ENCODE measurements around the gene TMPRSS2.

TMPRSS2 gene

DNA sequence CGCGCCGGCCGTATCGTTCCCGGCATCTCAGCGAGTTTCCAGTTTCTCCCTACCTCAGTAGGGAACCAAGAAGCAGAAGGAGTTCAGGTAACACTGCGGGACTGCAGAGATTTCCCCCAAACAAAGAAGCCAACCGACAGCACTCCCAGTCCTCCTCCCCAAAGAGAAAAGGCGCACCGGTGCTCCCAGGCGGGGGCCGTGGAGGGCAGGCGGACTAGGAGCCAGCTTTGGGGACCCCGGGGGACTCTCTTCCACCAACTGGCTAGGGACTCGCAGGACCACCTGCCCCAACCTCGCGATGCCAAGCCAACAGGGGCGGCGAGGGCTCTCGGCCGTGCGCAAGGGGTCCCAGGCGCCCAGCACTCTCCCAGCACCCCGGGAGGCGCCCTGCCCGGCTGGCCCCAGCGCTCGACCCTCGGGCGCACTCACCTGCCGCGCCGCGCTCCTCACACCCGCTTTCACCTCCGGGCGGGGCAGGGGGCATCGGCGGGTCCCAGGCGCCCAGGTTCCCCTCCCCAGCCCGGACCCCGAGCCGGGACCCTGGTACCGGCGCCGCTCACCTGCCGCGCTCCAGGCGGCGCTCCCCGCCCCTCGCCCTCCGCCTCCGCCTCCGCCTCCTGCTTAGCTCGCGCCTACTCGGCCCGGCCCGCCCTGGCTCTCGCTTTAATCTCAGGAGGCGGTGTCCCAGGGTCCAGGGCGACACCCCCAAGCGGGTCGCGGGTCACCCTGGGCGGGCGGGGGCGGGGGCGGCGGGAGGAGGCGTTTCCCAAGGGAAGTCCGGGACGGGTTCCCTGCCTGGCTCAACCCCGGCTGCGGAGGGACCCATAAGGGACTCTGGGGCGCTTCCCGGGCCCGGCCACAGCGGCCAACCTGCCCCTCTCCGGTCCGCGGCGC, at the start of gene TMPRSS2:
TSS of gene TMPRSS2 (minus strand) at position 638 of the 894 bp plus-strand sequence. CDS start 10,025 bp downstream, outside the sequence.
- Histone ChIP-seq H3K36me3 (replicated peaks) (no peaks in the 10 kb centered on the region), H3K4me1 (no peaks in the 10 kb centered on the region), H3K27me3 (ENCODE audit: low read depth) (no peaks in the 10 kb centered on the region), H3K9me3 (no peaks in the 10 kb centered on the region), H3K4me3 (no peak within 1 kb of the TSS)
- in situ Hi-C loops (cut with MboI; ENCODE audit: low sequenced_read_pairs): no loop called here
- no peak for DNase-seq (ENCODE audit: low spot score in 2 of 2)

DNA sequence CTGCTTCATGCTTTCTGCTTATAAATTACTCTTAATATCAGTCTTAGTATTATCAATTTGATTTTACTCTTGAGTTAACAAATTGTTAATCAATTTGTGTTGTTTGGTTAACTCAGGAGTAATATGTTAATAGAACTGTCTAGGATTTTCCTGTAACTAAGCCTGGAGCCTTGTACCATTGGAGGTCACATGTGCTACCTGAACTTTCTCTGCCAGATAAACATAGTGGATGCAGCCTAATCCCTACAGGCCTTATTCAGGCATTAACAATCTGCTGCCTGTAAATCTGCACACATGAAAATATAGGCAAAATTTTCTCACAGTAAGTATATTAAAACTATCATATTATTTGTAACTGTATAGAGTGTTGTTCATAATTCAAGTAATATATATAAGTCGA, 47.1 kb upstream of the TMPRSS2 start:
- no peaks in the 10 kb centered on the region for H3K27me3 ChIP-seq (ENCODE audit: low read depth)
- 0 out of 2 replicates have a peak, but pooled peaks cover 2% of the 10 kb centered on the region for H3K9me3 ChIP-seq
- in situ Hi-C loops (cut with MboI; ENCODE audit: low sequenced_read_pairs): no loop called here

DNA sequence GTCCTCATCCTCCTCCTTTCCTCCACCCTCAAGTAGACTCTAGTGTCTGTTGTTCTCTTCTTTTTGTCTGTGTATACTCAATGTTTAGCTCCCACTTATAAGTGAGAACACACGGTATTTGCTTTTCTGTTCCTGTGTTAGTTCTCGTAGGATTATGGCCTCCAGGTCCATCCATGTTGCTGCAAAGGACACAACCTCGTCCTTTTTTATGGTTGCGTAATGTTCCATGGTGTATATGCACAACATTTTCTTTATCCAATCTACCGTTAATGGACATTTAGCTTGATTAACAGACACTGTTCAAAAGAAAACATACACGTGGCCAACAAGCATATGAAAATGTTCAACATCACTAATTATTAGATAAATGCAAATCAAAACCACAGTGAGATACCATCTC, 44.3 kb upstream of the TMPRSS2 start:
- H3K4me3 ChIP-seq: no peak overlapping the region
- no peak for DNase-seq (ENCODE audit: low spot score in 2 of 2)
- H3K9me3 ChIP-seq: 0 out of 2 replicates have a peak, but pooled peaks cover 2% of the 10 kb centered on the region
- no peaks in the 10 kb centered on the region for H3K36me3 ChIP-seq (replicated peaks)
- H3K4me1 ChIP-seq: no peaks in the 10 kb centered on the region
- in situ Hi-C loops (cut with MboI; ENCODE audit: low sequenced_read_pairs): no loop called here
- no peaks in the 10 kb centered on the region for H3K27me3 ChIP-seq (ENCODE audit: low read depth)

More for the DNA sequence above, 47.1 kb upstream of the TMPRSS2 start:
- DNase-seq (ENCODE audit: low spot score in 2 of 2): no peak
- no peaks in the 10 kb centered on the region for H3K36me3 ChIP-seq (replicated peaks)
- H3K4me1 ChIP-seq: no peaks in the 10 kb centered on the region
- no peak overlapping the region for H3K4me3 ChIP-seq

DNA sequence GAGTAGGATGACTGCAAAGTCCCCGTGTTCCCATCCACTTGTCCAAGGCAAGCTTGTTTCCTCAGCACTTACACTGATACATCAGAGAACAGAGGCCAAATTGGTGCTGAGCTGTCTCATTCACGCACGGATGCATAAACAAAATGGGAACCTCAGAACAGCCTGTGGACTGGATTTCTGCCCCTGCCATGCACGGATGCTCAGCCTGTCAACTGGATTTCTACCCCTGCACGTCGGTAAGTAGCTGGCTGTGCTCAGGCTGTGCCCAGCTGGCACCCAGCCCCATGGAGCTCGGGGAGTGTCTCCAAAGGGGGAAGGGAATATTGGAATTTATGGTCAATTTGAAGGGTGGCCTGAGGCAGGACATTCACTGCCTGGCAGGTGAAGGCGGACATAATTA, 40.8 kb upstream of the TMPRSS2 start:
- no peaks in the 10 kb centered on the region for H3K36me3 ChIP-seq (replicated peaks)
- H3K4me3 ChIP-seq: no peak overlapping the region
- no peaks in the 10 kb centered on the region for H3K27me3 ChIP-seq (ENCODE audit: low read depth)
- DNase-seq (ENCODE audit: low spot score in 2 of 2): no peak
- 0 out of 2 replicates have a peak, but pooled peaks cover 2% of the 10 kb centered on the region for H3K9me3 ChIP-seq
- in situ Hi-C loops (cut with MboI; ENCODE audit: low sequenced_read_pairs): no loop called here
- no peaks in the 10 kb centered on the region for H3K4me1 ChIP-seq

DNA sequence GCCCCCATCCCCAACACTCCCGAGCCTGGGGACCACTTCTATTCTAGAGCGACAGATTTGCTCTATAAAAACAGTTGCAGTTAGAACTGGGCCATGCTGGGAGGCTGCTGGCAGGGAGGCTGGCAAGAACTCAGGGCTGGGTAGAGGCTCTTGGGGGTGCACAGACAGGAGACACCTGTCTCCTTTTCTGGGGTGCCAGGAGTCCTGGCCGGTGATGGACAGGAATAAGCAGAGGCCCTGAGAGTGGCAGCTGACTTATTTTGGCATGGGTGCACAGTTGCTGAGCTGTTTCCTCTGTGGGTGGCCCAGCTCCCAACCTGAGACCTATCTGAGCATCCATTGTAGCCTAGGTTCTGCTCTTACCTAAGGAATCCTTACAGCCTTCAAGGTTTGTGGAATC, 39.2 kb upstream of the TMPRSS2 start:
- Histone ChIP-seq H3K4me3 (no peak overlapping the region), H3K36me3 (replicated peaks) (no peaks in the 10 kb centered on the region), H3K27me3 (ENCODE audit: low read depth) (no peaks in the 10 kb centered on the region), H3K4me1 (no peaks in the 10 kb centered on the region), H3K9me3 (no peaks in the 10 kb centered on the region)
- in situ Hi-C loops (cut with MboI; ENCODE audit: low sequenced_read_pairs): no loop called here
- DNase-seq (ENCODE audit: low spot score in 2 of 2): no peak

DNA sequence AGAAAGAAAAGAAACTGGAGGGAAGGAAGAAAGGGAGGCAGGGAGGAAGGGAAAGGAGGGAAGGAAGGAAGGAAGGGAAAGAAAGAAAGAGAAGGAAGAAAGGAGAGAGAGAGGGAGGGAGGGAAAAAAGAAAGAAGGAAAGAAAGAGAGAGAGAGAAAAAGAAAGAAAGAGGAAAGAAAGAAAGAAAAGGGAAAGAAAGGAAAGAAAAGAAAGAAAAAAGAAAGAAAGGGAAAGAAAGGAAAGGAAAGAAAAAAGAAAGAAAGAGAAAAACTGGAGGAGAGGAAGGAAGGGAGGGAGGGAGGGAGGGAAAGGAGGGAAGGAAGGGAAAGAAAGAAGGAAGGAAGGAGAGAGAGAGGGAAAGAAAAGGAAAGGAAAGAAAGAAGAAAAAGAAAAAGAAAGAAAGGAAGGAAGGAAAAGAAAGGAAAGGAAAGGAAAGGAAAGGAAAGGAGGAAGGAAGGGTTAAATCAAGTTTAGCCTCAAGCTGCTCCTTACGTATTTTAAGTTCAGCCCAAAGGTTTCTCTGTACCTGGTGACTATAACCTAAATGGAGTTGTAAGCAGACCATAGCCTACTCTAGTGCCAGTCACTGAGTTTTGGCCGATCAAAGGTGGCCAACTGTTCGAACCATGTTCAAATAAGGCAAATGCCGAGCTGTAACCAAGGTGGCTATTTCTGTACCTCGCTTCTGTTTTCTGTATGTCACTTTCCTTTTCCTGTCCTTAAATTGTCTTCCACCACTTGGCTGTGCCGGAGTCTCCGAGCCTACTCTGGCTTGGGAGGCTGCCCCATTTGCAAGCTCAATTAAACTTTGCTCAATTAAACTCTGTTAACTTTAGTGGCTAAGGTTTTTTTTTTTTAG, 37.8 kb upstream of the TMPRSS2 start:
- no peaks in the 10 kb centered on the region for H3K9me3 ChIP-seq
- in situ Hi-C loops (cut with MboI; ENCODE audit: low sequenced_read_pairs): no loop called here
- DNase-seq (ENCODE audit: low spot score in 2 of 2): no peak
- no peaks in the 10 kb centered on the region for H3K27me3 ChIP-seq (ENCODE audit: low read depth)
- no peaks in the 10 kb centered on the region for H3K36me3 ChIP-seq (replicated peaks)
- no peaks in the 10 kb centered on the region for H3K4me1 ChIP-seq
- H3K4me3 ChIP-seq: no peak overlapping the region

DNA sequence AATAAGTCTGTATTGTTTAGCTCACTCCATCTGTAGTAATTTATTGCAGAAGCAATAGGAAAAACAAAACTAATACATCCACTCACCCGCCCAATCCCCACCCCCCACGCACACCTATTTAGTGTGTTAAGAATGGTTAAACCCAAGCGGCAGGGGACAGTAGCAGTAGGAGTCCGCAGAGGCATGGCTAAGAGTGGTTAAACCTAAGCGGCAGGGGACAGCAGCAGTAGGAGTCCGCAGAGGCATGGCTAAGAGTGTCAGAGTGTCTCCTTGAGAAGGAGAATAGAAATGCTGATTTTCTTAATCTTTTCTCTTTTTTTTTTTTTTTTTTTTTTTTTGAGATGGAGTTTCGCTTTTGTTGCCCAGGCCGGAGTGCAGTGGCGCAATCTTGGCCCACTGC, 34.8 kb upstream of the TMPRSS2 start:
- no peak for DNase-seq (ENCODE audit: low spot score in 2 of 2)
- Histone ChIP-seq H3K27me3 (ENCODE audit: low read depth) (no peaks in the 10 kb centered on the region), H3K9me3 (no peaks in the 10 kb centered on the region), H3K4me3 (no peak overlapping the region), H3K4me1 (no peaks in the 10 kb centered on the region), H3K36me3 (replicated peaks) (no peaks in the 10 kb centered on the region)
- in situ Hi-C loops (cut with MboI; ENCODE audit: low sequenced_read_pairs): no loop called here

DNA sequence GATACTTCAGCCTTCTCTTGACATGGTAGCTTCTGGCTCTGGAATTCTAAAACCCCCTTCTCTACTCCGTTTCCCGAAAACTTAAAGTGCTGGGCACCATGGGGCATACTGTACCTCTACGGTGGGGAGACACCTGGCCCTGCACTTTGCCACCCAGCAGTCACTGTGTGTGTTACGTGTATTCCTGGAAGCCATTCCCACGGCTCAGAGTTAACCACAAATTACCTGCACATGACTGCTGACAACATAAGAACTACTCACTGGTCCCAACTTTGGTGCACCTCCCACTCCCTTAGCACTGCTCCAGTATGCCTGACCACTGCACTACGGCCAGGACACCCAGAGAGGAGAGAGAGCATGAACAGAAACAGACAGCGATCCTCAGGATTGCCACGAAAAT, 29.4 kb upstream of the TMPRSS2 start:
- Histone ChIP-seq H3K4me3 (no peak overlapping the region), H3K4me1 (no peaks in the 10 kb centered on the region), H3K36me3 (replicated peaks) (no peaks in the 10 kb centered on the region), H3K9me3 (no peaks in the 10 kb centered on the region; the same call in 1 of the 2 replicates), H3K27me3 (ENCODE audit: low read depth) (no peaks in the 10 kb centered on the region)
- in situ Hi-C loops (cut with MboI; ENCODE audit: low sequenced_read_pairs): no loop called here
- DNase-seq (ENCODE audit: low spot score in 2 of 2): no peak

DNA sequence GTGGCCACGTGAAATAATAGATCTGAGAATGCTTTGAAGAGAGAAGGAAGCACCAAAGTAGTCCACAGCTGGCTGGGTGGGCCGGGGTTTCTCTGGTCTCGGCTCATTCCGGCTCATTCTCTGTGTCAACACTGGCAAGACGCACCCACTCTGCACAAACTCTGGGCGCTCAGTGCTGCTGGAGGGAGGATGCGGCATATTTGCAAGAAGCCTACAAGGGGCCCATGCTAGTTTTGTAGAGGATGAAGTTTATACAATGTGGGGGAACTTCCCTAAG, 28.8 kb upstream of the TMPRSS2 start:
- H3K36me3 ChIP-seq (replicated peaks): no peaks in the 10 kb centered on the region
- H3K4me3 ChIP-seq: no peak overlapping the region
- H3K9me3 ChIP-seq: no peaks in the 10 kb centered on the region; the same call in 1 of the 2 replicates
- no peak for DNase-seq (ENCODE audit: low spot score in 2 of 2)
- H3K4me1 ChIP-seq: no peaks in the 10 kb centered on the region
- in situ Hi-C loops (cut with MboI; ENCODE audit: low sequenced_read_pairs): no loop called here
- H3K27me3 ChIP-seq (ENCODE audit: low read depth): no peaks in the 10 kb centered on the region

DNA sequence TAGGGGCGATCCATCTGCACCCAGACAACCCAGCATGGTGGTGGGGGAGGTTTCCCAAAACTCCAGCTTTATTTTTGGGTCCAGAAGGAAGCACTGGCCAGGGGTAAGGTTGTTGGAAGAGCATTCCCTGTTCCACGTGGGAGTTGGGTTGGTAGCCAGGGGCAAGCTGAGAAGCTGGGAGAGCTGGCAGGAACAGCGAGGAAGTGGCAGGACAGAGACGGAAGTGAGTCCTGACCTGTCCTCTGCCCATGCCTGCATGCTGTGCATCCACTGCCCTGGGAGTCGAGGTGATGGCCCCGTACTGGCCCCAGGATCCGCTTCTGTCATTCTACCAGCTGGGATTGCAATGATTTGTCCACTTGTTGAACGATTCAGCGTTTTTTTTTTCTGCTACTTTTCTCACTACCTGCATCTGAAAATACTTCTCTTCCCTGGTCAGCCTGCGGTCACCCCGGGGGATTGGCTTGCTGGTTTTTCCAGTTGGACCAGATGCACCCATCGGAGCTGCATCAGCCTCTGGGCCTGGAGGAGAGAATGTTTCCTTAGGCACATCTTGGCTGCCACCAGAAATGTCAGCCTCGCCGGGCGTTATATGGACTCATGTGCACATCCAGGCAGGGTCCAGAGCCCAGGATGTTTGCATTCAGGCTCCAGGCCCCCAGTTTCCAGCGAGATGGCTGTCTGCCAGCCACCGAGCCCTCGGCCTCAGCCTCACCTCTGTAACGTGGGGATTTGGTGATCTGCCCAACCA, 28.3 kb upstream of the TMPRSS2 start:
- DNase-seq (ENCODE audit: low spot score in 2 of 2): no peak
- no peaks in the 10 kb centered on the region for H3K27me3 ChIP-seq (ENCODE audit: low read depth)
- no peaks in the 10 kb centered on the region for H3K36me3 ChIP-seq (replicated peaks)
- in situ Hi-C loops (cut with MboI; ENCODE audit: low sequenced_read_pairs): no loop called here
- no peaks in the 10 kb centered on the region; the same call in 1 of the 2 replicates for H3K9me3 ChIP-seq
- no peaks in the 10 kb centered on the region for H3K4me1 ChIP-seq
- no peak overlapping the region for H3K4me3 ChIP-seq

DNA sequence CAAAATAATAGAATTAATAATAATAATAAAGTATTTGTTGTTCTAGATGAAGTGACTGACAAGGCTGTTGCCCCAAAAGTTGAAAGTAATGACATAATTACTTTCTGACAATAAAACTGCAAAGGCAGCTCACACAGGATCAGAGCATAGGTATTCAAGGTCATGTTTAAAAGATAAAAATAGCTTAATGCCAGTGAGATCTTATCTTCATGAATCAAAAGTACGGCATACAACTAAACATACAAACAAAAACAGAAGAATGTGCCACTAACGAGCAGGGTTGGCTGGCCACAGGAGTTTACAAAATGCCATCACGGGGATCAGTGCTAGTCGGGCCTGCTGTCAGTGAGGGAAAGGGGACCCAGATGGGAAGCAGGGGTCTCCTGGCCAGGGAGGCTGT, 22.4 kb upstream of the TMPRSS2 start:
- in situ Hi-C loops (cut with MboI; ENCODE audit: low sequenced_read_pairs): no loop called here
- no peak for DNase-seq (ENCODE audit: low spot score in 2 of 2)

DNA sequence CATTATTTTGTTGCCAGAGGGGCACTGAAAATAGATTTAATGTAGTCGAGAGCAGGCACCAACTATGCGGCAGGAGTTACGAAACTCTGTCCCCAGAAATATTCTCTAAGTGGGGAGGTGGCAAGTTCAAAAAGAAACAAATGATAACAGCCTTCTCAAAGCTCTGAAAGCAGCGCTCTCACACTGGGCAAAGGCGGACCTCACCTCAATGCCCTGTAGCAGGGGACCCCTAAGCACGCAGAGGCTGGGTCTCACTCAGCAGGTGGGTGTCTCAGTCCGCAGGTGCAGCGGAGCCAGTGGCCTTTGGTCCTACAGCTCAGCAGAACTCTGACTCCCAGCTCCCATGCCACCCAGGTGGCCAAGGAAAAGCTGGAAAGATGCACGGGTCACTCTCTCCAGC, 21.8 kb upstream of the TMPRSS2 start:
- H3K9me3 ChIP-seq: 0 out of 2 replicates have a peak, but pooled peaks cover 2% of the 10 kb centered on the region
- in situ Hi-C loops (cut with MboI; ENCODE audit: low sequenced_read_pairs): no loop called here
- no peaks in the 10 kb centered on the region for H3K36me3 ChIP-seq (replicated peaks)

More for the DNA sequence above, 22.4 kb upstream of the TMPRSS2 start:
- H3K4me3 ChIP-seq: no peak overlapping the region
- H3K4me1 ChIP-seq: no peaks in the 10 kb centered on the region
- no peaks in the 10 kb centered on the region for H3K27me3 ChIP-seq (ENCODE audit: low read depth)
- no peaks in the 10 kb centered on the region for H3K36me3 ChIP-seq (replicated peaks)
- no peaks in the 10 kb centered on the region for H3K9me3 ChIP-seq

DNA sequence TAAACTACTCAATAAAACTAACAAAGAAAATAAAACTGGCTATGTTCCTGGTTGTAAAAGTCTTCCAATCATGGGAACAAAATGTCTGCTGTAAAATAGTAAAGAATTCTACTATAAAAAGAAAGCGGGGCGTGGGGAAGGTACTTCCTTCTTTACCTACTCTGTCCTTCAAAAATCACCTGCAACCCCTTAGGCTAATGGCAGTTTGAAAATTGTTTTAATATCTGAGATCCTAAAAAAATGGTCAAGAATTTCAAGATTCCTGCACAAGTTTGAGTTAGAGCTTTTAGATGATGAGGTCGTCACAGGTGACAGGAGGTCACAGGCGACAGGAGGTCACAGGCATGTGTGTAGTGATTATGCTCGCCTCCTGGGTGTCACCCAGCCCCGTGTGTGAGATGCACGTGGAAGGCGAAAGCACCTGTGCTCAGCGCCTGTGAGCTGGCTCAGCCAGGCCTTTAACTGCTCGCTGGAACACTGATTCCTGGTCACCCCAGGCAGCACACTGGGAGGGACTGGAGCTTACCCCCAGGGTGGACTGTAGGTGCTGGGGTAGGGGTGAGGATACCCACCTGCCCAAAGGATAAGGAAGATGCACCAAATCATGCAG, 18.6 kb upstream of the TMPRSS2 start:
- no peak for DNase-seq (ENCODE audit: low spot score in 2 of 2)
- in situ Hi-C loops (cut with MboI; ENCODE audit: low sequenced_read_pairs): no loop called here
- H3K4me3 ChIP-seq: no peak overlapping the region

More for the DNA sequence above, 21.8 kb upstream of the TMPRSS2 start:
- H3K4me3 ChIP-seq: no peak overlapping the region
- no peaks in the 10 kb centered on the region for H3K27me3 ChIP-seq (ENCODE audit: low read depth)
- no peaks in the 10 kb centered on the region for H3K4me1 ChIP-seq
- DNase-seq (ENCODE audit: low spot score in 2 of 2): no peak

More for the DNA sequence above, 18.6 kb upstream of the TMPRSS2 start:
- H3K27me3 ChIP-seq (ENCODE audit: low read depth): no peaks in the 10 kb centered on the region
- no peaks in the 10 kb centered on the region for H3K36me3 ChIP-seq (replicated peaks)
- H3K4me1 ChIP-seq: no peaks in the 10 kb centered on the region
- H3K9me3 ChIP-seq: 0 out of 2 replicates have a peak, but pooled peaks cover 2% of the 10 kb centered on the region

Measured in HAP-1 (cell line).